ENCODE data around the gene ANKS1B.

ANKS1B gene

GRCh38 chr12:99495799-99496198 lies 488.9 kb downstream of the ANKS1B start:
- Histone ChIP-seq H3K9me3 (ENCODE audit: insufficient read depth, low read depth, low read length) (no peaks in the 10 kb centered on the region), H4K20me1 (ENCODE audit: insufficient read depth, low read length, poor library complexity, severe bottlenecking) (no peaks in the 10 kb centered on the region), H3K4me2 (ENCODE audit: low read depth, low read length, poor library complexity, severe bottlenecking) (no peak overlapping the region), H3K9ac (ENCODE audit: low read depth, low read length, poor library complexity, severe bottlenecking) (no peak overlapping the region), H2AFZ (ENCODE audit: low read length) (no peak overlapping the region), H3K9me2 (replicated peaks; ENCODE audit: low read depth, low read length) (no peaks in the 10 kb centered on the region), H3K27me3 (ENCODE audit: insufficient read depth, low read length, poor library complexity, severe bottlenecking) (no peaks in the 10 kb centered on the region), H3K79me2 (ENCODE audit: insufficient read depth, low read length) (no peaks in the 10 kb centered on the region), H3F3A (ENCODE audit: low read depth) (no peaks in the 10 kb centered on the region), H3K36me3 (ENCODE audit: insufficient read depth, low read length) (no peaks in the 10 kb centered on the region), H3K4me1 (ENCODE audit: insufficient read depth, low read length, poor library complexity, severe bottlenecking) (no peaks in the 10 kb centered on the region), H3K4me3 (ENCODE audit: low read length, poor library complexity, severe bottlenecking) (no peak overlapping the region)
- TF ChIP-seq CTCF (conservative IDR thresholded peaks at IDR 0.05; ENCODE audit: low read length) (no peak), EZH2phosphoT487 (IDR thresholded peaks at IDR 0.05; ENCODE audit: borderline replicate concordance) (no peak)

- H4K20me1 ChIP-seq (ENCODE audit: insufficient read depth, low read length, poor library complexity, severe bottlenecking) = no peaks in the 10 kb centered on the region
- no peaks in the 10 kb centered on the region for H3K27me3 ChIP-seq (ENCODE audit: insufficient read depth, low read length, poor library complexity, severe bottlenecking)
- H3K4me2 ChIP-seq (ENCODE audit: low read depth, low read length, poor library complexity, severe bottlenecking) = no peak overlapping the region
- no peaks in the 10 kb centered on the region for H3K4me1 ChIP-seq (ENCODE audit: insufficient read depth, low read length, poor library complexity, severe bottlenecking)
- H3K9me2 ChIP-seq (replicated peaks; ENCODE audit: low read depth, low read length) = no peaks in the 10 kb centered on the region
- no peaks in the 10 kb centered on the region for H3K36me3 ChIP-seq (ENCODE audit: insufficient read depth, low read length)
- H3K4me3 ChIP-seq (ENCODE audit: low read length, poor library complexity, severe bottlenecking) = no peak overlapping the region
- TF ChIP-seq CTCF (conservative IDR thresholded peaks at IDR 0.05; ENCODE audit: low read length) (no peak), EZH2phosphoT487 (IDR thresholded peaks at IDR 0.05; ENCODE audit: borderline replicate concordance) (no peak)
- no peak overlapping the region for H2AFZ ChIP-seq (ENCODE audit: low read length)
- no peaks in the 10 kb centered on the region for H3K79me2 ChIP-seq (ENCODE audit: insufficient read depth, low read length)
- no peaks in the 10 kb centered on the region for H3F3A ChIP-seq (ENCODE audit: low read depth)
- no peak overlapping the region for H3K9ac ChIP-seq (ENCODE audit: low read depth, low read length, poor library complexity, severe bottlenecking)
- no peaks in the 10 kb centered on the region for H3K9me3 ChIP-seq (ENCODE audit: insufficient read depth, low read depth, low read length)
Measured at GRCh38 chr12:99493197-99493596, 491.5 kb downstream of the ANKS1B start.

GRCh38 chr12:99486277-99486676 lies 498.5 kb downstream of the ANKS1B start:
- TF ChIP-seq EZH2phosphoT487 (IDR thresholded peaks at IDR 0.05; ENCODE audit: borderline replicate concordance) (no peak), CTCF (conservative IDR thresholded peaks at IDR 0.05; ENCODE audit: low read length) (no peak)

More at GRCh38 chr12:99486277-99486676, 498.5 kb downstream of the ANKS1B start:
- no peaks in the 10 kb centered on the region for H3K36me3 ChIP-seq (ENCODE audit: insufficient read depth, low read length)
- H2AFZ ChIP-seq (ENCODE audit: low read length) = no peak overlapping the region
- H3K4me2 ChIP-seq (ENCODE audit: low read depth, low read length, poor library complexity, severe bottlenecking) = no peak overlapping the region
- H3K4me1 ChIP-seq (ENCODE audit: insufficient read depth, low read length, poor library complexity, severe bottlenecking) = no peaks in the 10 kb centered on the region
- no peaks in the 10 kb centered on the region for H3K9me2 ChIP-seq (replicated peaks; ENCODE audit: low read depth, low read length)
- H3K4me3 ChIP-seq (ENCODE audit: low read length, poor library complexity, severe bottlenecking) = no peak overlapping the region
- H3K79me2 ChIP-seq (ENCODE audit: insufficient read depth, low read length) = no peaks in the 10 kb centered on the region
- H3F3A ChIP-seq (ENCODE audit: low read depth) = no peaks in the 10 kb centered on the region
- H4K20me1 ChIP-seq (ENCODE audit: insufficient read depth, low read length, poor library complexity, severe bottlenecking) = no peaks in the 10 kb centered on the region
- no peaks in the 10 kb centered on the region for H3K9me3 ChIP-seq (ENCODE audit: insufficient read depth, low read depth, low read length)
- H3K9ac ChIP-seq (ENCODE audit: low read depth, low read length, poor library complexity, severe bottlenecking) = no peak overlapping the region
- no peaks in the 10 kb centered on the region for H3K27me3 ChIP-seq (ENCODE audit: insufficient read depth, low read length, poor library complexity, severe bottlenecking)
